IMR-90 (cell line): ENCODE results near the gene TNFRSF18. TPM values are rescaled to one million over a fixed set of nuclear protein-coding genes. Genes with fewer than 3 reads are reported as not detected.

Experiments used
- ATAC-seq: fragments of 200-7000 bp; cut with Tn5 transposase; 2 replicates; pipeline ENCODE4 v1.9.1; 2020; ENCODE audit warnings: low read depth, mild to moderate bottlenecking, moderate library complexity
- BruUV-seq: library from RNA; stranded (reverse); fragments of 400-500 nt; replicated peaks from 2 replicates; lab custom pipeline; 2021; lab: Mats Ljungman, UMichigan
- CTCF ChIA-PET: fragments of 300-600 bp; formaldehyde crosslinking; extraction: SDS; loops from one replicate; lab custom pipeline; 2021; ENCODE audit warnings: antibody characterized with exemption; lab: Yijun Ruan, JAX
- POLR2A ChIA-PET: fragments of 300-600 bp; sonication (Branson Sonifier 250); formaldehyde crosslinking; loops from one replicate; lab custom pipeline; 2022; ENCODE audit warnings: antibody characterized with exemption; ENCODE audit not compliant: unreplicated experiment; lab: Charles Lee
- DNase-seq: peaks from one replicate; pipeline ENCODE4 v3.0.0; 2013
- H2AFZ ChIP-seq: replicated peaks from 2 replicates; pipeline ENCODE3; 2013; ENCODE audit warnings: low read length, mild to moderate bottlenecking; ENCODE audit not compliant: poor library complexity
- H2AK5ac ChIP-seq: 2 replicates; pipeline ENCODE4 v1.6.1; 2013; ENCODE audit warnings: low read depth, low read length, inconsistent platforms
- H2AK9ac ChIP-seq: replicated peaks from 2 replicates; pipeline ENCODE3; 2013; ENCODE audit warnings: mild to moderate bottlenecking, low read depth, low read length, moderate library complexity; ENCODE audit not compliant: poor library complexity
- H2BK120ac ChIP-seq: 2 replicates; pipeline ENCODE4 v1.6.1; 2013; ENCODE audit warnings: low read depth, low read length, inconsistent platforms
- H2BK15ac ChIP-seq: 3 replicates; pipeline ENCODE4 v1.6.1; 2013; ENCODE audit warnings: low read depth, low read length, inconsistent platforms
- H2BK20ac ChIP-seq: 2 replicates; pipeline ENCODE4 v1.6.1; 2013; ENCODE audit warnings: low read depth, mild to moderate bottlenecking, inconsistent platforms, low read length, moderate library complexity
- H2BK5ac ChIP-seq: 2 replicates; pipeline ENCODE4 v1.6.1; 2013; ENCODE audit warnings: mild to moderate bottlenecking, low read depth, low read length, inconsistent platforms; ENCODE audit not compliant: poor library complexity, severe bottlenecking
- H3K14ac ChIP-seq: replicated peaks from 2 replicates; pipeline ENCODE4 v1.6.1; 2013; ENCODE audit warnings: low read depth, low read length, inconsistent platforms
- H3K18ac ChIP-seq: 2 replicates; pipeline ENCODE4 v1.6.1; 2013; ENCODE audit warnings: low read depth, low read length, control low read depth
- H3K23ac ChIP-seq: 2 replicates; pipeline ENCODE4 v1.6.1; 2013; ENCODE audit warnings: low read depth, low read length, inconsistent platforms
- H3K27ac ChIP-seq: 2 replicates; pipeline ENCODE4 v1.5.1; 2013; ENCODE audit warnings: mild to moderate bottlenecking, control low read depth, low read length; ENCODE audit not compliant: insufficient read depth
- H3K27me3 ChIP-seq: 2 replicates; pipeline ENCODE4 v1.6.1; 2013; ENCODE audit warnings: low read length; ENCODE audit not compliant: control insufficient read depth, insufficient read depth
- H3K36me3 ChIP-seq: 2 replicates; pipeline ENCODE4 v1.6.1; 2013; ENCODE audit warnings: low read length, mixed read lengths; ENCODE audit not compliant: control insufficient read depth, insufficient read depth
- H3K4ac ChIP-seq: 2 replicates; pipeline ENCODE4 v1.6.1; 2013; ENCODE audit warnings: low read depth, low read length, inconsistent platforms
- H3K4me1 ChIP-seq: 2 replicates; pipeline ENCODE4 v1.6.1; 2013; ENCODE audit warnings: low read length, mixed read lengths; ENCODE audit not compliant: control insufficient read depth, insufficient read depth
- H3K4me2 ChIP-seq: 2 replicates; pipeline ENCODE4 v1.6.1; 2013; ENCODE audit warnings: low read depth, mild to moderate bottlenecking, control low read depth, low read length, moderate library complexity
- H3K4me3 ChIP-seq: 2 replicates; pipeline ENCODE4 v1.5.1; 2013; ENCODE audit warnings: low read depth, mild to moderate bottlenecking, control low read depth, low read length, moderate library complexity; ENCODE audit not compliant: insufficient read depth
- H3K56ac ChIP-seq: 2 replicates; pipeline ENCODE4 v1.6.1; 2013; ENCODE audit warnings: low read length, inconsistent platforms; ENCODE audit not compliant: insufficient read depth; ENCODE audit errors: extremely low read depth
- H3K79me1 ChIP-seq, 2 experiments: 2 replicates each; pipeline ENCODE4 v1.6.1; 2013; ENCODE audit warnings: low read length in 2 of 2, inconsistent platforms in 1 of 2, low read depth in 1 of 2
- H3K9ac ChIP-seq: 2 replicates; pipeline ENCODE4 v1.6.1; 2013; ENCODE audit warnings: low read depth, low read length, control low read depth
- H3K9me1 ChIP-seq: 2 replicates; pipeline ENCODE4 v1.6.1; 2013; ENCODE audit warnings: low read length, inconsistent platforms; ENCODE audit not compliant: insufficient read depth
- H3K9me3 ChIP-seq: 2 replicates; pipeline ENCODE4 v1.6.1; 2013; ENCODE audit warnings: low read length; ENCODE audit not compliant: control insufficient read depth, insufficient read depth
- H4K20me1 ChIP-seq: 2 replicates; pipeline ENCODE4 v1.6.1; 2013; ENCODE audit warnings: low read length, inconsistent platforms; ENCODE audit not compliant: insufficient read depth
- H4K5ac ChIP-seq: 2 replicates; pipeline ENCODE4 v1.6.1; 2013; ENCODE audit warnings: mild to moderate bottlenecking, low read depth, low read length, control low read depth
- H4K8ac ChIP-seq, 2 experiments: 2 replicates each; pipeline ENCODE4 v1.6.1; 2013; ENCODE audit warnings: low read depth in 2 of 2, low read length in 2 of 2, control low read depth in 1 of 2, inconsistent platforms in 1 of 2
- H4K91ac ChIP-seq: 2 replicates; pipeline ENCODE4 v1.6.1; 2013; ENCODE audit warnings: low read depth, low read length, inconsistent platforms; ENCODE audit not compliant: insufficient read depth
- BHLHE40 ChIP-seq: fragments of 150-350 bp; IDR thresholded peaks from 2 replicates; pipeline ENCODE4 v1.6.1; 2016; ENCODE audit warnings: mild to moderate bottlenecking, low read depth, low read length
- CEBPB ChIP-seq: IDR thresholded peaks from 2 replicates; pipeline ENCODE4 v1.6.1; 2012; ENCODE audit warnings: low read depth, low read length, improper control_type of control experiment
- CHD1 ChIP-seq: IDR thresholded peaks from 2 replicates; pipeline ENCODE4 v1.6.1; 2012; ENCODE audit warnings: low read depth, low read length, improper control_type of control experiment
- CTCF ChIP-seq: conservative IDR thresholded peaks from 2 replicates; pipeline ENCODE4 v1.5.1; 2012; ENCODE audit warnings: mild to moderate bottlenecking, low read depth, low read length, improper control_type of control experiment
- FOS ChIP-seq: fragments of 150-350 bp; IDR thresholded peaks from 2 replicates; pipeline ENCODE4 v1.6.1; 2016; ENCODE audit warnings: low read depth, low read length
- MAFK ChIP-seq: IDR thresholded peaks from 2 replicates; pipeline ENCODE4 v1.6.1; 2012; ENCODE audit warnings: low read depth, low read length, improper control_type of control experiment
- MXI1 ChIP-seq: IDR thresholded peaks from 2 replicates; pipeline ENCODE4 v1.6.1; 2012; ENCODE audit warnings: low read depth, mild to moderate bottlenecking, low read length, moderate library complexity, borderline replicate concordance
- NFE2L2 ChIP-seq: fragments of 150-350 bp; IDR thresholded peaks from 2 replicates; pipeline ENCODE4 v1.6.1; 2016; ENCODE audit warnings: low read depth, mild to moderate bottlenecking, low read length
- POLR2A ChIP-seq: IDR thresholded peaks from 2 replicates; pipeline ENCODE4 v1.6.1; 2012; ENCODE audit warnings: mild to moderate bottlenecking, low read depth, low read length
- RAD21 ChIP-seq: IDR thresholded peaks from 2 replicates; pipeline ENCODE4 v1.6.1; 2012; ENCODE audit warnings: low read length, improper control_type of control experiment
- RCOR1 ChIP-seq: IDR thresholded peaks from 2 replicates; pipeline ENCODE4 v1.6.1; 2012; ENCODE audit warnings: mild to moderate bottlenecking, low read length, improper control_type of control experiment; ENCODE audit not compliant: insufficient replicate concordance
- RFX5 ChIP-seq: IDR thresholded peaks from 2 replicates; pipeline ENCODE4 v1.8.0; 2012; ENCODE audit warnings: low read depth, mild to moderate bottlenecking, low read length, moderate library complexity
- SMC3 ChIP-seq: fragments of 150-350 bp; IDR thresholded peaks from 2 replicates; pipeline ENCODE4 v1.6.1; 2016; ENCODE audit warnings: low read depth, mild to moderate bottlenecking, antibody characterized with exemption, low read length, moderate library complexity
- USF2 ChIP-seq: fragments of 150-350 bp; IDR thresholded peaks from 2 replicates; pipeline ENCODE4 v1.6.1; 2017; ENCODE audit warnings: mild to moderate bottlenecking, antibody characterized with exemption, low read length, low read depth
- WGBS, 2 experiments: methylation state at CpG; one replicate each; pipeline versions ENCODE4 v1.1.5 to v1.1.7; 2013; ENCODE audit warnings: missing lambda C conversion rate in 2 of 2; ENCODE audit not compliant: insufficient read length in 1 of 2; ENCODE audit errors: extremely low coverage in 2 of 2; 5-methylcytosine and 5-hydroxymethylcytosine counted together
- dilution Hi-C: fragments of 300-500 bp; cut with HindIII; formaldehyde crosslinking; loops from one replicate; pipeline ENCODE4 v1.14.3; 2018; ENCODE audit warnings: low sequenced_read_pairs; ENCODE audit not compliant: unreplicated experiment
- in situ Hi-C: fragments of 300-500 bp; cut with MboI; formaldehyde crosslinking; loops from 3 replicates; pipeline ENCODE4 v1.14.3; 2019; ENCODE audit warnings: low sequenced_read_pairs, inconsistent platforms, mixed read lengths
- intact Hi-C: fragments of 100-400 bp; cut with micrococcal nuclease; formaldehyde crosslinking; loops from 2 replicates; pipeline ENCODE4 v1.10.0; 2022
- polyA plus RNA-seq, 3 experiments: library from polyadenylated mRNA; depleted of rRNA; stranded (reverse); fragments of >200 nt; gene quantifications; 2 replicates each; pipeline ENCODE4 v1.2.3, GENCODE V29; 2012; ENCODE audit warnings: low replicate concordance in 1 of 3
- total RNA-seq: library from RNA; depleted of rRNA; stranded (reverse); fragments of >200 nt; gene quantifications from 2 replicates; pipeline ENCODE4 v1.2.3, GENCODE V29; 2012

The TNFRSF18 gene
- total and polyA plus RNA-seq, 2 of the 4 experiments (the other 2 are of a cell fraction) = 0.18 to 1.0 TPM

GRCh38 chr1:1197551-1198422 is 8.6 kb downstream of the TNFRSF18 start (continued):
- no peak for TF ChIP-seq SMC3
- no peak for TF ChIP-seq CEBPB
- TF ChIP-seq POLR2A = no peak
- no peak for TF ChIP-seq FOS
- no peak for TF ChIP-seq RAD21
- no peak for TF ChIP-seq MAFK
- TF ChIP-seq RFX5 = no peak
- TF ChIP-seq BHLHE40 = no peak

GRCh38 chr1:1197188-1197500 is 9.2 kb downstream of the TNFRSF18 start:
- H3K27ac ChIP-seq = no peak overlapping the region
- no peak overlapping the region for H3K4ac ChIP-seq
- POLR2A ChIA-PET = no interaction called here
- H2AK9ac ChIP-seq = no peak overlapping the region
- H3K4me2 ChIP-seq = no peak overlapping the region
- H2AK5ac ChIP-seq = no peak overlapping the region
- no peak overlapping the region for H3K14ac ChIP-seq
- intact Hi-C loops (no loop called here), in situ Hi-C loops (no loop called here), dilution Hi-C loops (no loop called here)
- H2BK120ac ChIP-seq = no peak overlapping the region
- 82% methylated on average over 6 of the region's 8 CpGs; no CpG with 5 or more reads in 1 of the 2 experiments for WGBS, 2 experiments
- H4K5ac ChIP-seq = no peak overlapping the region
- H3K4me1 ChIP-seq = no peaks in the 10 kb centered on the region
- no peaks in the 10 kb centered on the region for H4K20me1 ChIP-seq
- H3K56ac ChIP-seq = no peak overlapping the region
- H3K23ac ChIP-seq = no peak overlapping the region
- H3K9me1 ChIP-seq = no peaks in the 10 kb centered on the region
- CTCF ChIA-PET = no interaction called here
- H3K18ac ChIP-seq = no peak overlapping the region
- ATAC-seq (no peak), DNase-seq (no peak)
- no peaks in the 10 kb centered on the region for H3K79me1 ChIP-seq
- no TSS peak for BruUV-seq
- peaks cover 11% of the 10 kb centered on the region for H3K9me3 ChIP-seq
- H4K8ac ChIP-seq = no peak overlapping the region
- no peak overlapping the region for H2BK20ac ChIP-seq
- no peak overlapping the region for H2BK5ac ChIP-seq
- H2BK15ac ChIP-seq = no peak overlapping the region
- no peaks in the 10 kb centered on the region; the same call in 1 of the 2 replicates for H3K27me3 ChIP-seq
- H4K91ac ChIP-seq = no peak overlapping the region
- no peak overlapping the region for H3K4me3 ChIP-seq
- H3K9ac ChIP-seq = no peak overlapping the region
- no peaks in the 10 kb centered on the region for H3K36me3 ChIP-seq
- no peak overlapping the region for H2AFZ ChIP-seq
- TF ChIP-seq CTCF (no peak), BHLHE40 (no peak), POLR2A (no peak), USF2 (no peak), CEBPB (no peak), NFE2L2 (no peak), FOS (no peak), CHD1 (no peak), MAFK (no peak), RFX5 (no peak), RCOR1 (no peak), MXI1 (no peak), RAD21 (no peak), SMC3 (no peak)
